HEK293 (cell line): ENCODE data around the gene RNU1-2.

Experiments
- CTCF ChIA-PET: fragments of 350-600 bp; formaldehyde crosslinking; extraction: SDS; loops from one replicate; lab custom pipeline; 2021; ENCODE audit warnings: antibody characterized with exemption; lab: Yijun Ruan, JAX
- POLR2A ChIA-PET: fragments of 300-600 bp; formaldehyde crosslinking; extraction: SDS; loops from one replicate; lab custom pipeline; 2020; ENCODE audit warnings: antibody characterized with exemption, inconsistent platforms; lab: Yijun Ruan, JAX
- H3K27ac ChIP-seq: fragments of 200-500 bp; sonication (Bioruptor generic); 2 replicates; pipeline ENCODE4 v1.5.1; 2014; ENCODE audit warnings: low read depth, low read length, control low read depth, inconsistent platforms; ENCODE audit errors: extremely low read depth
- H3K36me3 ChIP-seq, 2 experiments: fragments of 200-500 bp in 1 of 2; sonication (Bioruptor generic) in 1 of 2; 1 replicate in 1 of 2; 2 replicates in 1 of 2; pipeline ENCODE4 v1.5.1; 2014 to 2017; ENCODE audit warnings: inconsistent platforms in 2 of 2, low read length in 2 of 2; ENCODE audit not compliant: control insufficient read depth in 2 of 2, insufficient read depth in 1 of 2
- H3K4me1 ChIP-seq: fragments of 200-500 bp; sonication (Bioruptor generic); 2 replicates; pipeline ENCODE4 v1.5.1; 2014; ENCODE audit warnings: mild to moderate bottlenecking, low read length, inconsistent platforms; ENCODE audit not compliant: control insufficient read depth, insufficient read depth
- H3K4me3 ChIP-seq: 2 replicates; pipeline ENCODE4 v1.5.1; 2011; ENCODE audit warnings: low read depth, mild to moderate bottlenecking, control low read depth, low read length, moderate library complexity
- H3K9me3 ChIP-seq: fragments of 200-500 bp; sonication (Bioruptor generic); 2 replicates; pipeline ENCODE4 v1.5.1; 2014; ENCODE audit warnings: low read depth, low read length, inconsistent platforms; ENCODE audit not compliant: control insufficient read depth, insufficient read depth
- EGR2 ChIP-seq: fragments of 450-650 bp; formaldehyde crosslinking; IDR thresholded peaks from 2 replicates; pipeline ENCODE4 v1.5.1; 2016; ENCODE audit warnings: low read depth, missing biosample characterization, missing genetic modification characterization
- GLIS2 ChIP-seq: fragments of 450-650 bp; formaldehyde crosslinking; IDR thresholded peaks from 2 replicates; pipeline ENCODE4 v1.5.1; 2016; ENCODE audit warnings: missing biosample characterization, missing genetic modification characterization
- RBAK ChIP-seq: fragments of 450-650 bp; formaldehyde crosslinking; IDR thresholded peaks from 2 replicates; pipeline ENCODE4 v1.5.1; 2016; ENCODE audit warnings: missing biosample characterization, missing genetic modification characterization
- ZEB2 ChIP-seq: fragments of 450-650 bp; formaldehyde crosslinking; IDR thresholded peaks from 2 replicates; pipeline ENCODE4 v1.5.1; 2016; ENCODE audit warnings: missing biosample characterization, missing genetic modification characterization
- ZIC2 ChIP-seq: fragments of 450-650 bp; formaldehyde crosslinking; IDR thresholded peaks from 2 replicates; pipeline ENCODE4 v1.5.1; 2016; ENCODE audit warnings: missing biosample characterization, missing genetic modification characterization
- ZNF132 ChIP-seq: fragments of 450-650 bp; formaldehyde crosslinking; IDR thresholded peaks from 2 replicates; pipeline ENCODE4 v1.5.1; 2017; ENCODE audit warnings: missing biosample characterization, missing genetic modification characterization, borderline replicate concordance
- ZNF2 ChIP-seq: fragments of 450-650 bp; formaldehyde crosslinking; IDR thresholded peaks from 2 replicates; pipeline ENCODE4 v1.5.1; 2016; ENCODE audit warnings: missing biosample characterization, missing genetic modification characterization
- ZNF423 ChIP-seq: fragments of 450-650 bp; formaldehyde crosslinking; IDR thresholded peaks from 2 replicates; pipeline ENCODE4 v1.5.1; 2016; ENCODE audit warnings: missing biosample characterization, missing genetic modification characterization
- ZNF571 ChIP-seq: fragments of 450-650 bp; formaldehyde crosslinking; IDR thresholded peaks from 2 replicates; pipeline ENCODE4 v1.5.0; 2017; ENCODE audit warnings: missing biosample characterization, missing genetic modification characterization
- ZNF600 ChIP-seq: fragments of 450-650 bp; formaldehyde crosslinking; IDR thresholded peaks from 2 replicates; pipeline ENCODE4 v1.5.1; 2016; ENCODE audit warnings: missing biosample characterization, missing genetic modification characterization
- ZNF654 ChIP-seq: fragments of 450-650 bp; formaldehyde crosslinking; IDR thresholded peaks from 2 replicates; pipeline ENCODE4 v1.5.1; 2016; ENCODE audit warnings: low read depth, missing biosample characterization, missing genetic modification characterization
- ZNF660 ChIP-seq: fragments of 450-650 bp; IDR thresholded peaks from 2 replicates; pipeline ENCODE4 v1.5.1; 2018; ENCODE audit warnings: missing biosample characterization, mild to moderate bottlenecking, missing genetic modification characterization
- ZNF664 ChIP-seq: fragments of 450-650 bp; formaldehyde crosslinking; IDR thresholded peaks from 2 replicates; pipeline ENCODE4 v1.5.1; 2016; ENCODE audit warnings: missing biosample characterization, missing genetic modification characterization
- ZNF777 ChIP-seq: fragments of 450-650 bp; formaldehyde crosslinking; IDR thresholded peaks from 2 replicates; pipeline ENCODE4 v1.5.1; 2017; ENCODE audit warnings: missing biosample characterization, missing genetic modification characterization, borderline replicate concordance
- ZNF791 ChIP-seq: fragments of 450-650 bp; formaldehyde crosslinking; IDR thresholded peaks from 2 replicates; pipeline ENCODE4 v1.5.1; 2016; ENCODE audit warnings: missing biosample characterization, missing genetic modification characterization
- TF ChIP-seq, protein P1 (sequence below): fragments of 450-650 bp; formaldehyde crosslinking; IDR thresholded peaks from 2 replicates; pipeline ENCODE4 v1.5.1; 2016; ENCODE audit warnings: missing biosample characterization, missing genetic modification characterization
- TF ChIP-seq, protein P2 (sequence below): fragments of 450-650 bp; formaldehyde crosslinking; IDR thresholded peaks from 2 replicates; pipeline ENCODE4 v1.5.0; 2017; ENCODE audit warnings: missing biosample characterization, missing genetic modification characterization, borderline replicate concordance
- TF ChIP-seq, protein P3 (sequence below): fragments of 450-650 bp; formaldehyde crosslinking; IDR thresholded peaks from 2 replicates; pipeline ENCODE4 v1.5.1; 2016; ENCODE audit warnings: missing biosample characterization, missing genetic modification characterization
- TF ChIP-seq, protein P4 (sequence below): fragments of 450-650 bp; formaldehyde crosslinking; IDR thresholded peaks from 2 replicates; pipeline ENCODE4 v1.5.1; 2016; ENCODE audit warnings: missing biosample characterization, missing genetic modification characterization
- TF ChIP-seq, protein P5 (sequence below): fragments of 450-650 bp; formaldehyde crosslinking; IDR thresholded peaks from 2 replicates; pipeline ENCODE4 v1.5.1; 2016; ENCODE audit warnings: missing biosample characterization, missing genetic modification characterization
- TF ChIP-seq, protein P6 (sequence below): fragments of 450-650 bp; formaldehyde crosslinking; IDR thresholded peaks from 2 replicates; pipeline ENCODE4 v1.5.1; 2016; ENCODE audit warnings: missing biosample characterization, missing genetic modification characterization

The RNU1-2 gene

DNA sequence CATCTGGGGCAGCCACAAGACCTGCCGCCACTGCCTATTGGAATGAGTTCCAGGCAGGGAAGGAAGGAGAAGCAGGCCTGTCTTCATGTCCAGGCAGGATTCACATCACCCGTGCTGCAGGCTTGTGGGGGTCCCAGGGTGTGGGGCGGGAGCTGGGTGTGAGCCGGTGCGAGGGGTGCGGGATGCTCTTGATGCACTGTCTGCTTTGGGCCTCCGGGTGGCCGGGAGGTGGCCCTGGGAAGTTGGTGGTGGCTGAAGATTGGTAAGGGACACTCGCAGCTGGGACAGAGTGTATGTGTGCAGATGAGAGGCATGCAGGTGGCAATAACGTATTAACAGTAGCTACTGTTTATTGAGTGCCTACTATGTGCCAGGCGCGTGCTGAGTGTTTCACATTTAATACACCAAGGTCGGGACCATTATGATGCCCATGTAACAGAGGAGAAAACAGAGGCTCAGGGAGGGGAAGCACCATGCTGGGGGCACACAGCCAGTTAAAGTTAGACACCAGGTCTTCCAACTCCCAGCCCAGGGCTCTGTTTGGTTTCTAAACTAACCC is 29.2 kb downstream of the RNU1-2 start (continued):
- TF ChIP-seq, protein P1, sequence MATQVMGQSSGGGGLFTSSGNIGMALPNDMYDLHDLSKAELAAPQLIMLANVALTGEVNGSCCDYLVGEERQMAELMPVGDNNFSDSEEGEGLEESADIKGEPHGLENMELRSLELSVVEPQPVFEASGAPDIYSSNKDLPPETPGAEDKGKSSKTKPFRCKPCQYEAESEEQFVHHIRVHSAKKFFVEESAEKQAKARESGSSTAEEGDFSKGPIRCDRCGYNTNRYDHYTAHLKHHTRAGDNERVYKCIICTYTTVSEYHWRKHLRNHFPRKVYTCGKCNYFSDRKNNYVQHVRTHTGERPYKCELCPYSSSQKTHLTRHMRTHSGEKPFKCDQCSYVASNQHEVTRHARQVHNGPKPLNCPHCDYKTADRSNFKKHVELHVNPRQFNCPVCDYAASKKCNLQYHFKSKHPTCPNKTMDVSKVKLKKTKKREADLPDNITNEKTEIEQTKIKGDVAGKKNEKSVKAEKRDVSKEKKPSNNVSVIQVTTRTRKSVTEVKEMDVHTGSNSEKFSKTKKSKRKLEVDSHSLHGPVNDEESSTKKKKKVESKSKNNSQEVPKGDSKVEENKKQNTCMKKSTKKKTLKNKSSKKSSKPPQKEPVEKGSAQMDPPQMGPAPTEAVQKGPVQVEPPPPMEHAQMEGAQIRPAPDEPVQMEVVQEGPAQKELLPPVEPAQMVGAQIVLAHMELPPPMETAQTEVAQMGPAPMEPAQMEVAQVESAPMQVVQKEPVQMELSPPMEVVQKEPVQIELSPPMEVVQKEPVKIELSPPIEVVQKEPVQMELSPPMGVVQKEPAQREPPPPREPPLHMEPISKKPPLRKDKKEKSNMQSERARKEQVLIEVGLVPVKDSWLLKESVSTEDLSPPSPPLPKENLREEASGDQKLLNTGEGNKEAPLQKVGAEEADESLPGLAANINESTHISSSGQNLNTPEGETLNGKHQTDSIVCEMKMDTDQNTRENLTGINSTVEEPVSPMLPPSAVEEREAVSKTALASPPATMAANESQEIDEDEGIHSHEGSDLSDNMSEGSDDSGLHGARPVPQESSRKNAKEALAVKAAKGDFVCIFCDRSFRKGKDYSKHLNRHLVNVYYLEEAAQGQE (tag by site-specific recombination): no peak
- TF ChIP-seq ZNF2 (tag by site-specific recombination): no peak
- no peak for TF ChIP-seq ZNF132 (tag by site-specific recombination)
- TF ChIP-seq GLIS2 (tag by site-specific recombination): 0 out of 2 replicates have a peak, but pooled peaks have one; percentile 22
- 0 out of 2 replicates have a peak, but pooled peaks have one; percentile 69 for TF ChIP-seq ZNF664 (tag by site-specific recombination)
- TF ChIP-seq RBAK (tag by site-specific recombination): no peak
- TF ChIP-seq, protein P2, sequence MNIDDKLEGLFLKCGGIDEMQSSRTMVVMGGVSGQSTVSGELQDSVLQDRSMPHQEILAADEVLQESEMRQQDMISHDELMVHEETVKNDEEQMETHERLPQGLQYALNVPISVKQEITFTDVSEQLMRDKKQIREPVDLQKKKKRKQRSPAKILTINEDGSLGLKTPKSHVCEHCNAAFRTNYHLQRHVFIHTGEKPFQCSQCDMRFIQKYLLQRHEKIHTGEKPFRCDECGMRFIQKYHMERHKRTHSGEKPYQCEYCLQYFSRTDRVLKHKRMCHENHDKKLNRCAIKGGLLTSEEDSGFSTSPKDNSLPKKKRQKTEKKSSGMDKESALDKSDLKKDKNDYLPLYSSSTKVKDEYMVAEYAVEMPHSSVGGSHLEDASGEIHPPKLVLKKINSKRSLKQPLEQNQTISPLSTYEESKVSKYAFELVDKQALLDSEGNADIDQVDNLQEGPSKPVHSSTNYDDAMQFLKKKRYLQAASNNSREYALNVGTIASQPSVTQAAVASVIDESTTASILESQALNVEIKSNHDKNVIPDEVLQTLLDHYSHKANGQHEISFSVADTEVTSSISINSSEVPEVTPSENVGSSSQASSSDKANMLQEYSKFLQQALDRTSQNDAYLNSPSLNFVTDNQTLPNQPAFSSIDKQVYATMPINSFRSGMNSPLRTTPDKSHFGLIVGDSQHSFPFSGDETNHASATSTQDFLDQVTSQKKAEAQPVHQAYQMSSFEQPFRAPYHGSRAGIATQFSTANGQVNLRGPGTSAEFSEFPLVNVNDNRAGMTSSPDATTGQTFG (tag by site-specific recombination): no peak
- TF ChIP-seq ZNF423 (tag by site-specific recombination): no peak
- no peak for TF ChIP-seq ZNF791 (tag by site-specific recombination)
- TF ChIP-seq, protein P3, sequence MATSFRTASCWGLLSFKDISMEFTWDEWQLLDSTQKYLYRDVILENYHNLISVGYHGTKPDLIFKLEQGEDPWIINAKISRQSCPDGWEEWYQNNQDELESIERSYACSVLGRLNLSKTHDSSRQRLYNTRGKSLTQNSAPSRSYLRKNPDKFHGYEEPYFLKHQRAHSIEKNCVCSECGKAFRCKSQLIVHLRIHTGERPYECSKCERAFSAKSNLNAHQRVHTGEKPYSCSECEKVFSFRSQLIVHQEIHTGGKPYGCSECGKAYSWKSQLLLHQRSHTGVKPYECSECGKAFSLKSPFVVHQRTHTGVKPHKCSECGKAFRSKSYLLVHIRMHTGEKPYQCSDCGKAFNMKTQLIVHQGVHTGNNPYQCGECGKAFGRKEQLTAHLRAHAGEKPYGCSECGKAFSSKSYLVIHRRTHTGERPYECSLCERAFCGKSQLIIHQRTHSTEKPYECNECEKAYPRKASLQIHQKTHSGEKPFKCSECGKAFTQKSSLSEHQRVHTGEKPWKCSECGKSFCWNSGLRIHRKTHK (tag by site-specific recombination): no peak
- no peak for TF ChIP-seq ZNF777 (tag by site-specific recombination)
- TF ChIP-seq ZNF654 (tag by site-specific recombination): no peak
- TF ChIP-seq, protein P4, sequence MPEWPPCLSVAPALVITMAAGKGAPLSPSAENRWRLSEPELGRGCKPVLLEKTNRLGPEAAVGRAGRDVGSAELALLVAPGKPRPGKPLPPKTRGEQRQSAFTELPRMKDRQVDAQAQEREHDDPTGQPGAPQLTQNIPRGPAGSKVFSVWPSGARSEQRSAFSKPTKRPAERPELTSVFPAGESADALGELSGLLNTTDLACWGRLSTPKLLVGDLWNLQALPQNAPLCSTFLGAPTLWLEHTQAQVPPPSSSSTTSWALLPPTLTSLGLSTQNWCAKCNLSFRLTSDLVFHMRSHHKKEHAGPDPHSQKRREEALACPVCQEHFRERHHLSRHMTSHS: no peak
- no peak for TF ChIP-seq ZNF660 (tag by site-specific recombination)
- peak; percentile 57 for TF ChIP-seq ZNF600 (tag by site-specific recombination)

DNA sequence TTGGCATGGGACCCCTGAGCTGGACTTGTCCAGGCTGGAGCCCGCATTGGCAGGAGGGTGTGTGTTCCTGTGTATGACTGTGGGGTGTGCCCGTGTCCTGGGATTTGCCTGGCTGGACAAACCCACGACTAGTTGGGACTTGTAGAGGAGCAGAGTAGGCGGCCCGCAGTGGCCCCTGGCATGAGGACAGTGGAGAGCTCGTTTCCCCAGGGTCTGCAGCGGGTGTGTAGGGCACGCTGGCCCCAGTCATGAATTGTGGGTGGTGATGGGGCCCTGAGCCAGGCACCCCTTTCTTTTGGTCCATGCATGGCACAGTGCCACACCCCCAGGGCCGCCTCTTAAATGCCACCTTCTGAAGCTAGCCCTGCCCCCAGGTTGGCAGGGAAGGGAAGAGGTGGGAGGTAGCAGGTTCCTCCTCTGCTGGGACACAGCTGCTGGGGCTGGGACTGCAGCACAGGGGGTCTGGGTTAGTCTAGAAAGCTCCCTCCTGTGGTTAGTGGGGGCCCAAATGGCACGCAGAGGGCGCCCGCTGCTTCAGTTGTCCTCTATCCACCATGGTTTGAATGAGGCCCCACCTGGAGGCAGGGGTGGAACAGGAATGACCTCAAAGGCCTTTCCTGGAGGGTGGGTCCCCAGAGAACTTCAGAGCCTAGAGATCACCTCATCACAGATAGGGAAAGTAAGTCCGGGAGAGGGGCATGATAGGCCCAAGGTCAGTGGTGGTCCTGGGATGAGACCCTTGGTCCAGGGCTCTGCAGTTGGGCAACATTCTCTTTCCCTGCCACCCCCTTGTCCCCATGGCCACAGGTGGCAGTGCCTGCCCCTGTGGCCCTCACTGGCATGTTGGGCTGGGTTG is 30.1 kb downstream of the RNU1-2 start:
- Histone ChIP-seq H3K4me1 (peaks cover 4% of the 10 kb centered on the region; the same call in 1 of the 2 replicates), H3K27ac (no peak overlapping the region), H3K4me3 (no peak overlapping the region), H3K9me3 (no peaks in the 10 kb centered on the region), H3K36me3 (peaks cover 0 to 7% of the 10 kb centered on the region in 2 experiments; a peak in 1 of 3 replicates)
- CTCF ChIA-PET: interaction anchor here (1.0 kb wide), 1 partner anchor 26 kb away, joined by 8 read pairs; no protein-coding TSS in a partner anchor
- POLR2A ChIA-PET: no interaction called here
- TF ChIP-seq, protein P5, sequence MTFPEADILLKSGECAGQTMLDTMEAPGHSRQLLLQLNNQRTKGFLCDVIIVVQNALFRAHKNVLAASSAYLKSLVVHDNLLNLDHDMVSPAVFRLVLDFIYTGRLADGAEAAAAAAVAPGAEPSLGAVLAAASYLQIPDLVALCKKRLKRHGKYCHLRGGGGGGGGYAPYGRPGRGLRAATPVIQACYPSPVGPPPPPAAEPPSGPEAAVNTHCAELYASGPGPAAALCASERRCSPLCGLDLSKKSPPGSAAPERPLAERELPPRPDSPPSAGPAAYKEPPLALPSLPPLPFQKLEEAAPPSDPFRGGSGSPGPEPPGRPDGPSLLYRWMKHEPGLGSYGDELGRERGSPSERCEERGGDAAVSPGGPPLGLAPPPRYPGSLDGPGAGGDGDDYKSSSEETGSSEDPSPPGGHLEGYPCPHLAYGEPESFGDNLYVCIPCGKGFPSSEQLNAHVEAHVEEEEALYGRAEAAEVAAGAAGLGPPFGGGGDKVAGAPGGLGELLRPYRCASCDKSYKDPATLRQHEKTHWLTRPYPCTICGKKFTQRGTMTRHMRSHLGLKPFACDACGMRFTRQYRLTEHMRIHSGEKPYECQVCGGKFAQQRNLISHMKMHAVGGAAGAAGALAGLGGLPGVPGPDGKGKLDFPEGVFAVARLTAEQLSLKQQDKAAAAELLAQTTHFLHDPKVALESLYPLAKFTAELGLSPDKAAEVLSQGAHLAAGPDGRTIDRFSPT (tag by site-specific recombination): peak; percentile 46; the same call in 1 of the 2 replicates
- TF ChIP-seq ZNF571 (no peak), ZIC2 (tag by site-specific recombination) (peak; percentile 76), EGR2 (tag by site-specific recombination) (peak; percentile 60), ZEB2 (tag by site-specific recombination) (no peak)
- TF ChIP-seq, protein P6, sequence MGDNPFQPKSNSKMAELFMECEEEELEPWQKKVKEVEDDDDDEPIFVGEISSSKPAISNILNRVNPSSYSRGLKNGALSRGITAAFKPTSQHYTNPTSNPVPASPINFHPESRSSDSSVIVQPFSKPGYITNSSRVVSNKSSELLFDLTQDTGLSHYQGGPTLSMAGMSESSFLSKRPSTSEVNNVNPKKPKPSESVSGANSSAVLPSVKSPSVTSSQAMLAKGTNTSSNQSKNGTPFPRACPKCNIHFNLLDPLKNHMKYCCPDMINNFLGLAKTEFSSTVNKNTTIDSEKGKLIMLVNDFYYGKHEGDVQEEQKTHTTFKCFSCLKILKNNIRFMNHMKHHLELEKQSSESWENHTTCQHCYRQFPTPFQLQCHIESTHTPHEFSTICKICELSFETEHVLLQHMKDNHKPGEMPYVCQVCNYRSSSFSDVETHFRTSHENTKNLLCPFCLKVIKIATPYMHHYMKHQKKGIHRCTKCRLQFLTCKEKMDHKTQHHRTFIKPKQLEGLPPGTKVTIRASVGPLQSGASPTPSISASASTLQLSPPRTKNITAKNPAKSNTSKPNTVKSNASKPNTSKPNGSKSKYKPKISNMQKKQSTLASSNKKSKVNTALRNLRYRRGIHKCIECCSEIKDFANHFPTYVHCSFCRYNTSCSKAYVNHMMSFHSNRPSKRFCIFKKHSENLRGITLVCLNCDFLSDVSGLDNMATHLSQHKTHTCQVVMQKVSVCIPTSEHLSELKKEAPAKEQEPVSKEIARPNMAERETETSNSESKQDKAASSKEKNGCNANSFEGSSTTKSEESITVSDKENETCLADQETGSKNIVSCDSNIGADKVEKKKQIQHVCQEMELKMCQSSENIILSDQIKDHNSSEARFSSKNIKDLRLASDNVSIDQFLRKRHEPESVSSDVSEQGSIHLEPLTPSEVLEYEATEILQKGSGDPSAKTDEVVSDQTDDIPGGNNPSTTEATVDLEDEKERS (tag by site-specific recombination): no peak
